Endothelial cell (in vitro differentiated cells): Measurements from ENCODE around the gene AURKAIP1. TPM values are rescaled to one million over a fixed set of nuclear protein-coding genes. Genes with fewer than 3 reads are reported as not detected.

Experiments used
- DNase-seq: peaks from one replicate; pipeline ENCODE4 v3.0.0; 2021; ENCODE audit warnings: low spot score
- H3K27ac Mint-ChIP-seq: one replicate; pipeline ENCODE4 v1.8.0; 2021; ENCODE audit warnings: mixed read lengths, inconsistent platforms; ENCODE audit not compliant: unreplicated experiment
- H3K27me3 Mint-ChIP-seq: one replicate; pipeline ENCODE4 v1.8.0; 2021; ENCODE audit warnings: mild to moderate bottlenecking, moderate library complexity, mixed read lengths, inconsistent platforms; ENCODE audit not compliant: unreplicated experiment
- H3K36me3 Mint-ChIP-seq: one replicate; pipeline ENCODE4 v1.8.0; 2021; ENCODE audit warnings: mild to moderate bottlenecking, low read depth, mixed read lengths, inconsistent platforms; ENCODE audit not compliant: unreplicated experiment
- H3K4me1 Mint-ChIP-seq: one replicate; pipeline ENCODE4 v1.8.0; 2021; ENCODE audit warnings: mild to moderate bottlenecking, mixed read lengths, inconsistent platforms; ENCODE audit not compliant: unreplicated experiment
- H3K4me3 Mint-ChIP-seq: one replicate; pipeline ENCODE4 v1.8.0; 2021; ENCODE audit warnings: mild to moderate bottlenecking, mixed read lengths, inconsistent platforms; ENCODE audit not compliant: unreplicated experiment
- H3K9me3 Mint-ChIP-seq: one replicate; pipeline ENCODE4 v1.8.0; 2021; ENCODE audit warnings: mixed read lengths, inconsistent platforms; ENCODE audit not compliant: unreplicated experiment
- total RNA-seq: library from RNA; stranded (reverse); fragmentation: NEBNext Ultra II Directional; extraction: Animal tissue kit (Norgen Biotek cat#: 25700); gene quantifications from one replicate; pipeline ENCODE4 v1.2.1, GENCODE V29; 2021; ENCODE audit not compliant: unreplicated experiment
- TF ChIP-seq, protein P1 (sequence below): fragments of 200-600 bp; sonication (generic); IDR thresholded peaks from one replicate; pipeline ENCODE4 v1.5.0; 2021; ENCODE audit warnings: antibody characterized with exemption; ENCODE audit not compliant: unreplicated experiment

Gene AURKAIP1
- total RNA-seq, 1 donor from 2014 or later, result 128 TPM

GRCh38 chr1:1338278-1338677 lies 36.7 kb downstream of the AURKAIP1 start:
- no peak for DNase-seq
- peaks cover 10% of the 10 kb centered on the region for H3K27me3 Mint-ChIP-seq
- H3K4me3 Mint-ChIP-seq, result no peak overlapping the region
- no peak overlapping the region for H3K27ac Mint-ChIP-seq
- H3K36me3 Mint-ChIP-seq, result peaks cover 10% of the 10 kb centered on the region
- H3K4me1 Mint-ChIP-seq, result no peaks in the 10 kb centered on the region
- no peaks in the 10 kb centered on the region for H3K9me3 Mint-ChIP-seq
- TF ChIP-seq, protein P1, sequence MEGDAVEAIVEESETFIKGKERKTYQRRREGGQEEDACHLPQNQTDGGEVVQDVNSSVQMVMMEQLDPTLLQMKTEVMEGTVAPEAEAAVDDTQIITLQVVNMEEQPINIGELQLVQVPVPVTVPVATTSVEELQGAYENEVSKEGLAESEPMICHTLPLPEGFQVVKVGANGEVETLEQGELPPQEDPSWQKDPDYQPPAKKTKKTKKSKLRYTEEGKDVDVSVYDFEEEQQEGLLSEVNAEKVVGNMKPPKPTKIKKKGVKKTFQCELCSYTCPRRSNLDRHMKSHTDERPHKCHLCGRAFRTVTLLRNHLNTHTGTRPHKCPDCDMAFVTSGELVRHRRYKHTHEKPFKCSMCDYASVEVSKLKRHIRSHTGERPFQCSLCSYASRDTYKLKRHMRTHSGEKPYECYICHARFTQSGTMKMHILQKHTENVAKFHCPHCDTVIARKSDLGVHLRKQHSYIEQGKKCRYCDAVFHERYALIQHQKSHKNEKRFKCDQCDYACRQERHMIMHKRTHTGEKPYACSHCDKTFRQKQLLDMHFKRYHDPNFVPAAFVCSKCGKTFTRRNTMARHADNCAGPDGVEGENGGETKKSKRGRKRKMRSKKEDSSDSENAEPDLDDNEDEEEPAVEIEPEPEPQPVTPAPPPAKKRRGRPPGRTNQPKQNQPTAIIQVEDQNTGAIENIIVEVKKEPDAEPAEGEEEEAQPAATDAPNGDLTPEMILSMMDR, result no peak

GRCh38 chr1:1337793-1338147 lies 37.2 kb downstream of the AURKAIP1 start:
- no peak overlapping the region for H3K27ac Mint-ChIP-seq
- peaks cover 10% of the 10 kb centered on the region for H3K36me3 Mint-ChIP-seq
- no peaks in the 10 kb centered on the region for H3K9me3 Mint-ChIP-seq
- no peak for DNase-seq
- H3K4me3 Mint-ChIP-seq, result no peak overlapping the region
- TF ChIP-seq, protein P1, result no peak
- no peaks in the 10 kb centered on the region for H3K4me1 Mint-ChIP-seq
- peaks cover 7% of the 10 kb centered on the region for H3K27me3 Mint-ChIP-seq

DNA sequence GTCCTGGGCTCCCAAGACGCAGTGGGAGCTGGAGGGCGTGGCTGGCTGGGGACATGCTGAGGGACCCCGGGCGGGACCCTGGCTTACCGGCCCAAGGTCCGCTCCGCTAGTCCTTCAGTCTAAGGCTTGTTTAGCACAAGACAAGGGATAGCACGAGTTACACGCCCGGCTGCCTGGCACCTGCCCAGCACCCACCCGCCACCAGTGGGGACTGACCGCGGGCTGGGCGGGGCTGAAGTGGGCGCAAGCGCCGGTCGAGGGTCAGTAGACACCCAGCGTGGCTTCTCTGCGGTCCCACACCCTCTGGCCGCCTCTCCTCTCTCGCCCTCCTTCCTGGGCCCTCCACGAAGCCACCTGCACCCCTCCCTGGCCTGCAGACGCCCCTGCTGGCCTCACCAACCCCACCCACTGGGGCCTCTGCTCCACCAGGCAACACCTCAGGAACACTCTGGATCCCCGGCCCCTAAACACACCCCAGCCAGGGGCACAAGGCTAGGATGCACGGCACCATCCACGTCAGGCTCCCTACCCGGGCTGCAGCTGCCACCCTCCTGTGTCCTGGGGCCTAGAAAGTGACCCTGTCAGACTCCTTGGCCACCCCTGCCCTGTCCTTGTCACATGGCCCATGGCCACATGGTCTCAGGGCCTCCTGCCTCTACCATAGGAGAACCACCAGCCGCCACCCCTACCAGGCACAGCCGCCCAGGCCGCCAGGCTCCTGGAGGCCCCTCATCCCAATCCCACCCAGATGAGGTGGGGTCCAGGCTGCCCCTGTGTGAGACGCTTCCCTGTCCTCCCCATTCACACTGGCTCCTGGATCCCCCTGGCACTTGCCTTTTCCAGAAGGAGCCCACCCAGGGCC lies 37.8 kb downstream of the AURKAIP1 start:
- Mint-ChIP-seq H3K36me3 (peaks cover 10% of the 10 kb centered on the region), H3K27me3 (peaks cover 7% of the 10 kb centered on the region), H3K27ac (no peak overlapping the region), H3K4me1 (no peaks in the 10 kb centered on the region), H3K4me3 (no peak overlapping the region), H3K9me3 (no peaks in the 10 kb centered on the region)
- DNase-seq, result no peak
- TF ChIP-seq, protein P1, result no peak

- no peak overlapping the region for H3K27ac Mint-ChIP-seq
- H3K4me1 Mint-ChIP-seq, result no peaks in the 10 kb centered on the region
- no peaks in the 10 kb centered on the region for H3K9me3 Mint-ChIP-seq
- no peak for DNase-seq
- peaks cover 7% of the 10 kb centered on the region for H3K27me3 Mint-ChIP-seq
- peaks cover 10% of the 10 kb centered on the region for H3K36me3 Mint-ChIP-seq
- TF ChIP-seq, protein P1, result no peak
- H3K4me3 Mint-ChIP-seq, result no peak overlapping the region
Measured at GRCh38 chr1:1336446-1336845, 38.6 kb downstream of the AURKAIP1 start.

- no peaks in the 10 kb centered on the region for H3K9me3 Mint-ChIP-seq
- no peaks in the 10 kb centered on the region for H3K4me1 Mint-ChIP-seq
- peaks cover 5% of the 10 kb centered on the region for H3K36me3 Mint-ChIP-seq
- TF ChIP-seq, protein P1, result no peak
- no peak overlapping the region for H3K27ac Mint-ChIP-seq
- H3K27me3 Mint-ChIP-seq, result peaks cover 6% of the 10 kb centered on the region
- H3K4me3 Mint-ChIP-seq, result no peak overlapping the region
- no peak for DNase-seq
Measured at GRCh38 chr1:1335792-1336248, 39.2 kb downstream of the AURKAIP1 start.
